ENCODE results near the gene C1orf74. TPM values are rescaled to one million over a fixed set of nuclear protein-coding genes. Genes with fewer than 3 reads are reported as not detected.

C1orf74 gene
- total RNA-seq, 1 experiment from 2014 or later = 4.9 TPM

DNA sequence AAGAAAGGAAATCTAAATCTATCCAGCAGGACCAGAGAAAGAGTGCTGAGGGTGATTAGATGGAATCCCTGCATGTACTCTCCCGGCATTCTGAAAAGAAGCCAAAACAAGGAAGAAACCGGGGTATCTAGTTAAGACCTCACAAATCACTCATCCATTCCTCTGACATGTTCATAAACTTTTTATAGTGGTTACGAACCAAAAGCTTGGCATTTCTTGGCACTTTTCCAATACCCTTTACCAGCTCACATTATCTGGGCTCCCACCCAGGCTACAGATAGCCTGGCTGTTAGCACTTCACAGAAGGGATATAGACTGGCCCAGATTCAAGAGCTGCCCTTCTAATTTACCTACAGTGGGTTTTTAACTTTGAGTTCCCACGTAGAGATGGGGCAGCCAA is 1.8 kb upstream of the C1orf74 start:
- Mint-ChIP-seq H3K4me1 (ENCODE audit: low read depth, unreplicated experiment) (peaks cover 35% of the 10 kb centered on the region), H3K27ac (ENCODE audit: unreplicated experiment) (no peak overlapping the region), H3K36me3 (ENCODE audit: insufficient read depth, unreplicated experiment) (peaks cover 40% of the 10 kb centered on the region), H3K4me3 (ENCODE audit: low read depth, unreplicated experiment) (no peak overlapping the region), H3K27me3 (ENCODE audit: unreplicated experiment) (no peaks in the 10 kb centered on the region), H3K9me3 (ENCODE audit: low read depth, unreplicated experiment) (no peaks in the 10 kb centered on the region)
- no TSS peak for BruUV-seq (replicated peaks)
- TF ChIP-seq, protein P1, sequence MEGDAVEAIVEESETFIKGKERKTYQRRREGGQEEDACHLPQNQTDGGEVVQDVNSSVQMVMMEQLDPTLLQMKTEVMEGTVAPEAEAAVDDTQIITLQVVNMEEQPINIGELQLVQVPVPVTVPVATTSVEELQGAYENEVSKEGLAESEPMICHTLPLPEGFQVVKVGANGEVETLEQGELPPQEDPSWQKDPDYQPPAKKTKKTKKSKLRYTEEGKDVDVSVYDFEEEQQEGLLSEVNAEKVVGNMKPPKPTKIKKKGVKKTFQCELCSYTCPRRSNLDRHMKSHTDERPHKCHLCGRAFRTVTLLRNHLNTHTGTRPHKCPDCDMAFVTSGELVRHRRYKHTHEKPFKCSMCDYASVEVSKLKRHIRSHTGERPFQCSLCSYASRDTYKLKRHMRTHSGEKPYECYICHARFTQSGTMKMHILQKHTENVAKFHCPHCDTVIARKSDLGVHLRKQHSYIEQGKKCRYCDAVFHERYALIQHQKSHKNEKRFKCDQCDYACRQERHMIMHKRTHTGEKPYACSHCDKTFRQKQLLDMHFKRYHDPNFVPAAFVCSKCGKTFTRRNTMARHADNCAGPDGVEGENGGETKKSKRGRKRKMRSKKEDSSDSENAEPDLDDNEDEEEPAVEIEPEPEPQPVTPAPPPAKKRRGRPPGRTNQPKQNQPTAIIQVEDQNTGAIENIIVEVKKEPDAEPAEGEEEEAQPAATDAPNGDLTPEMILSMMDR (IDR thresholded peaks at IDR 0.05; ENCODE audit: unreplicated experiment) = no peak
- intact Hi-C loops (cut with micrococcal nuclease; ENCODE audit: unreplicated experiment) = no loop called here
- no peak for DNase-seq
- CTCF ChIA-PET = interaction anchor here (0.7 kb wide), 1 partner anchor 777 kb away, joined by 4 read pairs; no protein-coding TSS in a partner anchor

DNA sequence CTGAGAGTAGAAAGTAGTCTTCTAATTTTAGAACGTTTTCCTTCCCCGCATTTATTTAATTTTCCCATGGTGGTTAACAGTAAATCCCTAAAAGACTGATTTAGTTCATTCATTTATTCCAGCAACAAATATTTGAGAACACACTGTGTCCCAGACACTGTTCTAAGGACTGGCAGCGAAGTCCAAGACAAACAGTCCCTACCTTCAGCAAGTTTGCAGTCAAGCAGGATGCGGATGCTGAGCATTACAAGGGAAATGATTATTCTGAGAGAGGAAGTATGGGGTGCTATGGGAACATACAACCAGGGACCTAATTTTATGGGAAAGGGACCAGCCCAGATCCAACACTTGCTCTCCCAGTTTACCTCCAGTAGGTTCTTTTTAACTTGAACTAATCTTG is 1.2 kb upstream of the C1orf74 start:
- DNase-seq = no peak
- Mint-ChIP-seq H3K27ac (ENCODE audit: unreplicated experiment) (no peak overlapping the region), H3K4me3 (ENCODE audit: low read depth, unreplicated experiment) (no peak overlapping the region), H3K9me3 (ENCODE audit: low read depth, unreplicated experiment) (no peaks in the 10 kb centered on the region), H3K4me1 (ENCODE audit: low read depth, unreplicated experiment) (peaks cover 31% of the 10 kb centered on the region), H3K36me3 (ENCODE audit: insufficient read depth, unreplicated experiment) (peaks cover 37% of the 10 kb centered on the region), H3K27me3 (ENCODE audit: unreplicated experiment) (no peaks in the 10 kb centered on the region)
- TF ChIP-seq, protein P1 (IDR thresholded peaks at IDR 0.05; ENCODE audit: unreplicated experiment) = no peak
- intact Hi-C loops (cut with micrococcal nuclease; ENCODE audit: unreplicated experiment) = no loop called here
- BruUV-seq (replicated peaks) = no TSS peak
- CTCF ChIA-PET = no interaction called here

DNA sequence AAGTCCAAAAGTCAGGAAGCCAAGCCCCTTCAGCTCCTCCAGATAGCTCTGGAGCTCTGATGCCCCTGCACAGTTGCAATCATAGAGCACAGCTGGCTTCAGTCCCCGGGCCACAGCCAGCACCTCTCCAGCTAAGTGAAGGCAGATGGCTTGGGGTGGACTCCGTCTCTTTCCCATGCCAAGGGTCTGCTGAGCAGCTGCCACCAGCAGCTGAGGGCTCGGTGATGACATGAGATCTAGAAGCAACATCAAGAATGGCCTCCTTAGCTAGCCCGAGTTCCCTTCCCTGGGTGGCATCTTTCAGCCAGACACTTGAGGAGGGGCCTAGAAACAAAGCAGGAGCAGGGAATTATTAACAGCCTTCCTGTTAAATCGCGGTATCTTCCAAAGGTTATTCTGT is 973 bp downstream of the C1orf74 start:
- Mint-ChIP-seq H3K9me3 (ENCODE audit: low read depth, unreplicated experiment) (no peaks in the 10 kb centered on the region), H3K27me3 (ENCODE audit: unreplicated experiment) (no peaks in the 10 kb centered on the region), H3K27ac (ENCODE audit: unreplicated experiment) (peak overlapping the region; percentile 98), H3K36me3 (ENCODE audit: insufficient read depth, unreplicated experiment) (peaks cover 32% of the 10 kb centered on the region), H3K4me1 (ENCODE audit: low read depth, unreplicated experiment) (peaks cover 38% of the 10 kb centered on the region), H3K4me3 (ENCODE audit: low read depth, unreplicated experiment) (peak overlapping the region; percentile 89)
- TF ChIP-seq, protein P1 (IDR thresholded peaks at IDR 0.05; ENCODE audit: unreplicated experiment) = no peak
- no TSS peak for BruUV-seq (replicated peaks)
- CTCF ChIA-PET = interaction anchor here (0.6 to 0.7 kb wide), 2 partner anchors 41 to 1613 kb away, joined by 3 to 4 read pairs; no protein-coding TSS in a partner anchor
- no peak for DNase-seq
- intact Hi-C loops (cut with micrococcal nuclease; ENCODE audit: unreplicated experiment) = no loop called here

DNA sequence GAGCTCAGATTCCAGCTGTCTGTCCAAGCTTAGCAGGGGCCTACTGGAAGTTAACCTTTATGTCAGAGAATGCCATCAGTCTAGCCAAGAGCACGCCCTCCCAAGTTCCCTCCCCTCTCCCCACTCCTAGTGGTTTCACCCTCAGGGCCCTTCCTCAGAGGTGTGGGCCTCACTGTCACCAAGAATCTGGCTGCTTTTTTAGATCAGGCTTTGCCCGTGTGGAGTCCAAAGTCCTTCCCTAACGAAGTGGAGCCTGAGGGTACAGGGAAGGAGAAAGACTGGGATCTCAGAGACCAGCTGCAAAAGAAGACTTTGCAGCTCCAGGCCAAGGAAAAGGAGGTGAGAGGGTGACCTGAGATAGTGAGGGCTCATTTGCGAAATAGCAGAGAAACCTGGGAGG is 4.1 kb downstream of the C1orf74 start:
- Mint-ChIP-seq H3K36me3 (ENCODE audit: insufficient read depth, unreplicated experiment) (peaks cover 12% of the 10 kb centered on the region), H3K4me1 (ENCODE audit: low read depth, unreplicated experiment) (peaks cover 25% of the 10 kb centered on the region), H3K27me3 (ENCODE audit: unreplicated experiment) (no peaks in the 10 kb centered on the region), H3K4me3 (ENCODE audit: low read depth, unreplicated experiment) (no peak overlapping the region), H3K27ac (ENCODE audit: unreplicated experiment) (no peak overlapping the region), H3K9me3 (ENCODE audit: low read depth, unreplicated experiment) (no peaks in the 10 kb centered on the region)
- BruUV-seq (replicated peaks) = no TSS peak
- no peak for DNase-seq
- CTCF ChIA-PET = no interaction called here
- intact Hi-C loops (cut with micrococcal nuclease; ENCODE audit: unreplicated experiment) = no loop called here
- TF ChIP-seq, protein P1 (IDR thresholded peaks at IDR 0.05; ENCODE audit: unreplicated experiment) = no peak

Measured in Calu3 (cell line).